SK-N-SH (cell line): Measurements from ENCODE around the gene CANT1. TPM values are rescaled to one million over a fixed set of nuclear protein-coding genes. Genes with fewer than 3 reads are reported as not detected.

Experiments used
- CTCF ChIA-PET: fragments of 300-600, 350-600 bp; formaldehyde crosslinking; extraction: SDS; loops from one replicate; lab custom pipeline; 2021; lab: Yijun Ruan, JAX
- POLR2A ChIA-PET: fragments of 350-600 bp; sonication (Branson Sonifier 250); formaldehyde crosslinking; extraction: SDS; loops from one replicate; lab custom pipeline; 2020; ENCODE audit warnings: antibody characterized with exemption, inconsistent platforms; lab: Yijun Ruan, JAX
- DNase-seq: peaks from one replicate; pipeline ENCODE4 v3.0.0; 2012
- H2AFZ ChIP-seq: fragments of 200-600 bp; sonication (generic); 2 replicates; pipeline ENCODE4 v1.8.1; 2016; ENCODE audit warnings: antibody characterized with exemption, mild to moderate bottlenecking, low read depth
- H3F3A ChIP-seq: fragments of 200-600 bp; sonication (generic); replicated peaks from 2 replicates; pipeline ENCODE3; 2016; ENCODE audit warnings: antibody characterized with exemption, mild to moderate bottlenecking; ENCODE audit not compliant: insufficient read depth
- H3K27ac ChIP-seq, 2 experiments: fragments of 200-500 bp in 1 of 2; fragments of 200-600 bp in 1 of 2; sonication (Bioruptor generic) in 1 of 2; sonication (generic), shearing (Covaris generic) in 1 of 2; 2 replicates each; pipeline versions ENCODE4 v1.5.1 to v1.6.1; 2014 to 2016; ENCODE audit warnings: low read depth in 2 of 2, inconsistent platforms in 1 of 2, low read length in 1 of 2, mild to moderate bottlenecking in 1 of 2, mixed read lengths in 1 of 2
- H3K27me3 ChIP-seq: fragments of 200-600 bp; sonication (generic), shearing (Covaris generic); 2 replicates; pipeline ENCODE4 v1.6.1; 2016; ENCODE audit warnings: mixed run types; ENCODE audit not compliant: insufficient read depth
- H3K36me3 ChIP-seq, 2 experiments: fragments of 200-500 bp in 1 of 2; fragments of 200-600 bp in 1 of 2; sonication (Bioruptor generic) in 1 of 2; sonication (generic) in 1 of 2; replicated peaks in 1 of 2; 2 replicates each; pipeline versions ENCODE3 to v1.5.1; 2014 to 2016; ENCODE audit warnings: low read length in 1 of 2, mild to moderate bottlenecking in 1 of 2; ENCODE audit not compliant: insufficient read depth in 2 of 2, control insufficient read depth in 1 of 2
- H3K4me1 ChIP-seq, 2 experiments: fragments of 200-500 bp in 1 of 2; fragments of 200-600 bp in 1 of 2; sonication (Bioruptor generic) in 1 of 2; sonication (generic), shearing (Covaris generic) in 1 of 2; 2 replicates each; pipeline versions ENCODE4 v1.5.1 to v1.6.1; 2014 to 2016; ENCODE audit warnings: low read depth in 1 of 2, low read length in 1 of 2, mixed run types in 1 of 2; ENCODE audit not compliant: insufficient read depth in 2 of 2, control insufficient read depth in 1 of 2
- H3K4me2 ChIP-seq: fragments of 200-600 bp; sonication (generic), shearing (Covaris generic); 2 replicates; pipeline ENCODE4 v1.6.1; 2017; ENCODE audit warnings: mixed run types
- H3K4me3 ChIP-seq, 2 experiments: fragments of 200-500 bp in 1 of 2; fragments of 200-600 bp in 1 of 2; sonication (Bioruptor generic) in 1 of 2; sonication (generic), shearing (Covaris generic) in 1 of 2; 2 replicates each; pipeline versions ENCODE4 v1.5.1 to v1.8.1; 2014 to 2016; ENCODE audit warnings: low read depth in 2 of 2, inconsistent platforms in 1 of 2, low read length in 1 of 2, mild to moderate bottlenecking in 1 of 2, mixed read lengths in 1 of 2, moderate library complexity in 1 of 2
- H3K79me2 ChIP-seq: fragments of 200-600 bp; sonication (generic); 2 replicates; pipeline ENCODE4 v1.8.1; 2017; ENCODE audit warnings: mild to moderate bottlenecking; ENCODE audit not compliant: insufficient read depth
- H3K9ac ChIP-seq: fragments of 200-600 bp; sonication (generic); 2 replicates; pipeline ENCODE4 v1.6.1; 2017; ENCODE audit warnings: mixed run types
- H3K9me2 ChIP-seq: fragments of 200-600 bp; sonication (generic); 2 replicates; pipeline ENCODE4 v1.6.1; 2017; ENCODE audit warnings: mixed run types
- H3K9me3 ChIP-seq: fragments of 200-600 bp; sonication (generic); 2 replicates; pipeline ENCODE4 v1.6.1; 2017; ENCODE audit warnings: mixed run types, mild to moderate bottlenecking, moderate library complexity
- H4K20me1 ChIP-seq: fragments of 200-600 bp; sonication (generic); 2 replicates; pipeline ENCODE4 v1.6.1; 2017; ENCODE audit warnings: mild to moderate bottlenecking, mixed run types; ENCODE audit not compliant: insufficient read depth
- FOSL2 ChIP-seq: IDR thresholded peaks from 2 replicates; pipeline ENCODE4 v1.4.0; 2012; ENCODE audit warnings: low read depth, mild to moderate bottlenecking, moderate library complexity, borderline replicate concordance
- JUND ChIP-seq: IDR thresholded peaks from 2 replicates; pipeline ENCODE4 v1.4.0; 2012
- NFIC ChIP-seq: IDR thresholded peaks from 2 replicates; pipeline ENCODE4 v1.4.0; 2012; ENCODE audit warnings: borderline replicate concordance
- RAD21 ChIP-seq: IDR thresholded peaks from 2 replicates; pipeline ENCODE4 v1.6.1; 2012; ENCODE audit warnings: mild to moderate bottlenecking, low read length
- RXRA ChIP-seq: IDR thresholded peaks from 2 replicates; pipeline ENCODE4 v1.4.0; 2012; ENCODE audit warnings: low read depth, mild to moderate bottlenecking, borderline replicate concordance
- SMC3 ChIP-seq: IDR thresholded peaks from 2 replicates; pipeline ENCODE4 v1.6.1; 2012; ENCODE audit warnings: low read depth, low read length, improper control_type of control experiment
- YY1 ChIP-seq: IDR thresholded peaks from 2 replicates; pipeline ENCODE4 v1.4.0; 2012; ENCODE audit warnings: low read depth, mild to moderate bottlenecking
- WGBS: methylation state at CpG from one replicate; pipeline ENCODE4 v1.1.6; 2017; ENCODE audit warnings: low lambda C conversion rate; 5-methylcytosine and 5-hydroxymethylcytosine counted together
- polyA plus RNA-seq, 3 experiments: library from polyadenylated mRNA; depleted of rRNA; stranded (reverse); fragments of >200 nt; gene quantifications; 2 replicates each; pipeline ENCODE4 v1.2.3, GENCODE V29; 2012
- TF ChIP-seq, protein P1 (sequence below): fragments of 150-350 bp; IDR thresholded peaks from 2 replicates; pipeline ENCODE4 v1.6.1; 2017; ENCODE audit warnings: antibody characterized with exemption, low read length, low read depth, borderline replicate concordance
- TF ChIP-seq, protein P2 (sequence below): fragments of 150-350 bp; IDR thresholded peaks from 2 replicates; pipeline ENCODE4 v1.6.1; 2016; ENCODE audit warnings: mild to moderate bottlenecking, low read depth, low read length
- TF ChIP-seq, protein P3 (sequence below): fragments of 200-600 bp; sonication (generic); IDR thresholded peaks from 2 replicates; pipeline ENCODE4 v1.6.1; 2017; ENCODE audit warnings: antibody characterized with exemption, mild to moderate bottlenecking, moderate library complexity

Gene CANT1
- polyA plus RNA-seq, 1 of the 3 experiments (the other 2 are of a cell fraction): 87.4 TPM

DNA sequence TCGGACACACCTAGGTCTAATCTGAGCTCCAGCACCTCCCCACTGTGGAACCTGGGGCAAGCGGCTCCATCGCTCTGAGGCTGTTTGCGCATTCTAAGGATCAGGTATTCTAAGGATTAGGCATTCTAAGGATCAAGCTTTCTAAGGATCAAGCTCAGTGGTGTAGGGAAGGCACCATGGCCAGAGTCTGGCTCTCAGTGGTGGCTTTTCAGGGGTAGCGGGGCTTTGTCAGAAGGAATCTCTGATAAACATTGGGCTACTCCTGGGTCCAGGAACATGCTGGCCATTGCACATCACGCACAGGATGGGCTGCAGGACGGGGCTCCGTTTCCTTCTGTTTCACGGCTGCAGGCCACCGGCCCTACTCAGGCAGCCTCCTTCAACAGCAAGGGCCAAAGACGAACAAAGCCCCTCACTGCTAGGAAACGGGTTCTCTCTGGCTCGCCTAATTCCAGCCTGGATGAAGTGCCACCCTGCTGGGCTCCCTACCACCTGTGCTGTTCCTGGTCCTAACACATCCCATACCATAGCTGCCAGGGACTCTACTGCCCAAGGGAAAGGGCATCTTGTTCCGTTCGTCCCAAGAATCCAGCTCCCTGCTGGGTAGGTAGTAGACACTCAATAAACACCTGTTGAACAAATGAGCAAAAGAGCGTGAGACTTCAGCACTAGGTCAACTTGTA is 19.9 kb upstream of the CANT1 start:
- H3K4me1 ChIP-seq: peaks cover 33 to 65% of the 10 kb centered on the region in 2 experiments
- H3K36me3 ChIP-seq: no peaks in the 10 kb centered on the region
- CTCF ChIA-PET: interaction anchor here (0.9 to 22.0 kb wide), 8 partner anchors 9 to 58 kb away, joined by 3 to 405 read pairs (median 30); no protein-coding TSS in a partner anchor

More for the DNA sequence above, 19.9 kb upstream of the CANT1 start:
- 89% methylated on average over 14 of the region's 16 CpGs for WGBS
- TF ChIP-seq NFIC: no peak
- TF ChIP-seq RXRA: no peak
- TF ChIP-seq FOSL2: no peak
- TF ChIP-seq RAD21: no peak
- TF ChIP-seq SMC3: no peak
- TF ChIP-seq, protein P1, sequence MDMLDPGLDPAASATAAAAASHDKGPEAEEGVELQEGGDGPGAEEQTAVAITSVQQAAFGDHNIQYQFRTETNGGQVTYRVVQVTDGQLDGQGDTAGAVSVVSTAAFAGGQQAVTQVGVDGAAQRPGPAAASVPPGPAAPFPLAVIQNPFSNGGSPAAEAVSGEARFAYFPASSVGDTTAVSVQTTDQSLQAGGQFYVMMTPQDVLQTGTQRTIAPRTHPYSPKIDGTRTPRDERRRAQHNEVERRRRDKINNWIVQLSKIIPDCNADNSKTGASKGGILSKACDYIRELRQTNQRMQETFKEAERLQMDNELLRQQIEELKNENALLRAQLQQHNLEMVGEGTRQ: no peak
- TF ChIP-seq, protein P2, sequence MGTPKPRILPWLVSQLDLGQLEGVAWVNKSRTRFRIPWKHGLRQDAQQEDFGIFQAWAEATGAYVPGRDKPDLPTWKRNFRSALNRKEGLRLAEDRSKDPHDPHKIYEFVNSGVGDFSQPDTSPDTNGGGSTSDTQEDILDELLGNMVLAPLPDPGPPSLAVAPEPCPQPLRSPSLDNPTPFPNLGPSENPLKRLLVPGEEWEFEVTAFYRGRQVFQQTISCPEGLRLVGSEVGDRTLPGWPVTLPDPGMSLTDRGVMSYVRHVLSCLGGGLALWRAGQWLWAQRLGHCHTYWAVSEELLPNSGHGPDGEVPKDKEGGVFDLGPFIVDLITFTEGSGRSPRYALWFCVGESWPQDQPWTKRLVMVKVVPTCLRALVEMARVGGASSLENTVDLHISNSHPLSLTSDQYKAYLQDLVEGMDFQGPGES: no peak
- TF ChIP-seq YY1: no peak
- TF ChIP-seq, protein P3, sequence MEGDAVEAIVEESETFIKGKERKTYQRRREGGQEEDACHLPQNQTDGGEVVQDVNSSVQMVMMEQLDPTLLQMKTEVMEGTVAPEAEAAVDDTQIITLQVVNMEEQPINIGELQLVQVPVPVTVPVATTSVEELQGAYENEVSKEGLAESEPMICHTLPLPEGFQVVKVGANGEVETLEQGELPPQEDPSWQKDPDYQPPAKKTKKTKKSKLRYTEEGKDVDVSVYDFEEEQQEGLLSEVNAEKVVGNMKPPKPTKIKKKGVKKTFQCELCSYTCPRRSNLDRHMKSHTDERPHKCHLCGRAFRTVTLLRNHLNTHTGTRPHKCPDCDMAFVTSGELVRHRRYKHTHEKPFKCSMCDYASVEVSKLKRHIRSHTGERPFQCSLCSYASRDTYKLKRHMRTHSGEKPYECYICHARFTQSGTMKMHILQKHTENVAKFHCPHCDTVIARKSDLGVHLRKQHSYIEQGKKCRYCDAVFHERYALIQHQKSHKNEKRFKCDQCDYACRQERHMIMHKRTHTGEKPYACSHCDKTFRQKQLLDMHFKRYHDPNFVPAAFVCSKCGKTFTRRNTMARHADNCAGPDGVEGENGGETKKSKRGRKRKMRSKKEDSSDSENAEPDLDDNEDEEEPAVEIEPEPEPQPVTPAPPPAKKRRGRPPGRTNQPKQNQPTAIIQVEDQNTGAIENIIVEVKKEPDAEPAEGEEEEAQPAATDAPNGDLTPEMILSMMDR: no peak
- no peak for TF ChIP-seq JUND
- H3K79me2 ChIP-seq: no peaks in the 10 kb centered on the region
- no peaks in the 10 kb centered on the region for H3K9me2 ChIP-seq
- no peak for DNase-seq
- H3K9ac ChIP-seq: no peak overlapping the region
- H3K9me3 ChIP-seq: no peaks in the 10 kb centered on the region
- H3K4me2 ChIP-seq: no peak overlapping the region
- H4K20me1 ChIP-seq: no peaks in the 10 kb centered on the region
- H3K27ac ChIP-seq: no peak overlapping the region
- no peak overlapping the region for H2AFZ ChIP-seq
- H3K4me3 ChIP-seq: no peak overlapping the region
- POLR2A ChIA-PET: no interaction called here
- H3K27me3 ChIP-seq: no peaks in the 10 kb centered on the region
- no peaks in the 10 kb centered on the region for H3F3A ChIP-seq
